Sigmoid colon (tissue), 7 donors: ENCODE data around the gene GPR68. TPM values are rescaled to one million over a fixed set of nuclear protein-coding genes. Genes with fewer than 3 reads are reported as not detected.

Source experiments
- DNase-seq: peaks from one replicate; pipeline ENCODE4 v3.0.0-alpha.2; 2019
- H3K27ac ChIP-seq, 4 donors: fragments of 200-600 bp; sonication (generic); one replicate each; pipeline ENCODE4 v1.5.1; 2016 to 2019; ENCODE audit warnings: mild to moderate bottlenecking in 1 of 4
- H3K27me3 ChIP-seq, 3 donors: fragments of 200-600 bp; sonication (generic); one replicate each; pipeline ENCODE4 v1.5.1; 2019; ENCODE audit warnings: mild to moderate bottlenecking in 1 of 3
- H3K36me3 ChIP-seq, 4 donors: fragments of 200-600 bp; sonication (generic); one replicate each; pipeline ENCODE4 v1.5.1; 2016 to 2019
- H3K4me1 ChIP-seq, 4 donors: fragments of 200-600 bp; sonication (generic); one replicate each; pipeline ENCODE4 v1.5.1; 2017 to 2019
- H3K4me3 ChIP-seq, 4 donors: fragments of 200-600 bp; sonication (generic); one replicate each; pipeline ENCODE4 v1.5.1; 2017 to 2019; ENCODE audit warnings: mild to moderate bottlenecking in 2 of 4, moderate library complexity in 1 of 4
- H3K9me3 ChIP-seq, 4 donors: fragments of 200-600 bp in 3 of 4; sonication (generic) in 3 of 4; one replicate each; pipeline versions ENCODE4 v1.5.1 to v1.6.1; 2013 to 2019
- EP300 ChIP-seq, 4 donors: sonication (generic); formaldehyde crosslinking; IDR thresholded peaks; one replicate each; pipeline ENCODE4 v1.6.1; 2017; ENCODE audit warnings: antibody characterized with exemption in 4 of 4
- POLR2A ChIP-seq, 2 donors: fragments of 450-650 bp; IDR thresholded peaks; one replicate each; pipeline ENCODE4 v1.6.1; 2016; ENCODE audit warnings: antibody characterized with exemption in 2 of 2, mild to moderate bottlenecking in 2 of 2, moderate library complexity in 2 of 2
- POLR2AphosphoS5 ChIP-seq, 4 donors: sonication (generic); formaldehyde crosslinking; IDR thresholded peaks; one replicate each; pipeline ENCODE4 v1.6.1; 2017; ENCODE audit warnings: antibody characterized with exemption in 4 of 4
- WGBS, 2 donors: extraction: QIAGEN DNeasy Blood & Tissue Kit; methylation state at CpG; one replicate each; pipeline ENCODE4 v1.1.7; 2013; 5-methylcytosine and 5-hydroxymethylcytosine counted together
- intact Hi-C: fragments of 100-400 bp; cut with DNase I; formaldehyde crosslinking; loops from one replicate; pipeline ENCODE4 v1.15.1; 2023
- polyA plus RNA-seq, 3 donors: library from polyadenylated mRNA; stranded (reverse); fragments of 200-250 nt; gene quantifications; one replicate each; pipeline ENCODE4 v1.2.3, GENCODE V29; 2013
- total RNA-seq, 4 donors: library from RNA; depleted of rRNA; stranded (reverse); fragments of >200 nt; gene quantifications; one replicate each; pipeline ENCODE4 v1.1.0, GENCODE V29; 2016
- TF ChIP-seq, protein P1 (sequence below), 4 experiments: fragments of 450-650 bp in 3 of 4; fragments of 200-600 bp in 1 of 4; IDR thresholded peaks; one replicate each; pipeline ENCODE4 v1.5.1; 2016 to 2019; ENCODE audit warnings: antibody characterized with exemption in 4 of 4, mild to moderate bottlenecking in 3 of 4, moderate library complexity in 2 of 4
- donor health status: healthy with polysubstance abuse.
- donor health status: Bipolar disorder and iron deficiency.
- donor health status: healthy.

Gene GPR68
- total and polyA plus RNA-seq, 7 donors, result 0.46 to 1.7 (median 1.2) TPM; not detected in 1

- no peak for DNase-seq
- H3K27me3 ChIP-seq, result no peaks in the 10 kb centered on the region
- TF ChIP-seq, protein P1, sequence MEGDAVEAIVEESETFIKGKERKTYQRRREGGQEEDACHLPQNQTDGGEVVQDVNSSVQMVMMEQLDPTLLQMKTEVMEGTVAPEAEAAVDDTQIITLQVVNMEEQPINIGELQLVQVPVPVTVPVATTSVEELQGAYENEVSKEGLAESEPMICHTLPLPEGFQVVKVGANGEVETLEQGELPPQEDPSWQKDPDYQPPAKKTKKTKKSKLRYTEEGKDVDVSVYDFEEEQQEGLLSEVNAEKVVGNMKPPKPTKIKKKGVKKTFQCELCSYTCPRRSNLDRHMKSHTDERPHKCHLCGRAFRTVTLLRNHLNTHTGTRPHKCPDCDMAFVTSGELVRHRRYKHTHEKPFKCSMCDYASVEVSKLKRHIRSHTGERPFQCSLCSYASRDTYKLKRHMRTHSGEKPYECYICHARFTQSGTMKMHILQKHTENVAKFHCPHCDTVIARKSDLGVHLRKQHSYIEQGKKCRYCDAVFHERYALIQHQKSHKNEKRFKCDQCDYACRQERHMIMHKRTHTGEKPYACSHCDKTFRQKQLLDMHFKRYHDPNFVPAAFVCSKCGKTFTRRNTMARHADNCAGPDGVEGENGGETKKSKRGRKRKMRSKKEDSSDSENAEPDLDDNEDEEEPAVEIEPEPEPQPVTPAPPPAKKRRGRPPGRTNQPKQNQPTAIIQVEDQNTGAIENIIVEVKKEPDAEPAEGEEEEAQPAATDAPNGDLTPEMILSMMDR (IDR thresholded peaks at IDR 0.05), result no peak
- no peak for TF ChIP-seq EP300 (IDR thresholded peaks at IDR 0.05)
- no peak for TF ChIP-seq POLR2AphosphoS5 (IDR thresholded peaks at IDR 0.05)
- TF ChIP-seq POLR2A (IDR thresholded peaks at IDR 0.05), result no peak
- H3K9me3 ChIP-seq, result no peaks in the 10 kb centered on the region
- no peaks in the 10 kb centered on the region for H3K4me1 ChIP-seq
- H3K36me3 ChIP-seq, result peaks cover 13 to 85% (median 39%) of the 10 kb centered on the region in 4 donors
- H3K27ac ChIP-seq, result no peak overlapping the region
- WGBS, 2 donors, result 90 to 93% methylated on average over 10 of the region's 10 CpGs
- no peak overlapping the region for H3K4me3 ChIP-seq
- intact Hi-C loops, result no loop called here
Measured at GRCh38 chr14:91195881-91196280, 48.6 kb downstream of the GPR68 start.

GRCh38 chr14:91193069-91193468 lies 51.4 kb downstream of the GPR68 start:
- no peak overlapping the region for H3K4me3 ChIP-seq
- H3K27ac ChIP-seq, result no peak overlapping the region
- no peaks in the 10 kb centered on the region for H3K27me3 ChIP-seq
- no peak for DNase-seq
- TF ChIP-seq POLR2AphosphoS5 (IDR thresholded peaks at IDR 0.05), result no peak
- TF ChIP-seq, protein P1 (IDR thresholded peaks at IDR 0.05), result no peak
- no peak for TF ChIP-seq POLR2A (IDR thresholded peaks at IDR 0.05)
- no peak for TF ChIP-seq EP300 (IDR thresholded peaks at IDR 0.05)
- peaks cover 18 to 85% (median 43%) of the 10 kb centered on the region in 4 donors for H3K36me3 ChIP-seq
- H3K4me1 ChIP-seq, result no peaks in the 10 kb centered on the region
- intact Hi-C loops, result no loop called here
- no peaks in the 10 kb centered on the region for H3K9me3 ChIP-seq
- 88 to 91% methylated on average over 12 of the region's 12 CpGs for WGBS, 2 donors

- Histone ChIP-seq H3K27me3 (no peaks in the 10 kb centered on the region), H3K36me3 (peaks cover 17 to 85% (median 49%) of the 10 kb centered on the region in 4 donors), H3K4me1 (no peaks in the 10 kb centered on the region), H3K4me3 (no peak overlapping the region), H3K9me3 (no peaks in the 10 kb centered on the region), H3K27ac (no peak overlapping the region)
- no peak for DNase-seq
- WGBS, 2 donors, result 96% methylated on average over 9 of the region's 9 CpGs
- TF ChIP-seq EP300 (IDR thresholded peaks at IDR 0.05) (no peak), POLR2AphosphoS5 (IDR thresholded peaks at IDR 0.05) (no peak)
- intact Hi-C loops, result no loop called here
Measured at GRCh38 chr14:91190853-91191252, 53.7 kb downstream of the GPR68 start.

- intact Hi-C loops, result no loop called here
- no peak for TF ChIP-seq EP300 (IDR thresholded peaks at IDR 0.05)
- TF ChIP-seq POLR2A (IDR thresholded peaks at IDR 0.05), result no peak
- TF ChIP-seq, protein P1 (IDR thresholded peaks at IDR 0.05), result no peak
- no peak for TF ChIP-seq POLR2AphosphoS5 (IDR thresholded peaks at IDR 0.05)
- Histone ChIP-seq H3K4me1 (no peaks in the 10 kb centered on the region), H3K36me3 (peaks cover 17 to 94% (median 52%) of the 10 kb centered on the region in 4 donors), H3K27me3 (no peaks in the 10 kb centered on the region), H3K9me3 (no peaks in the 10 kb centered on the region), H3K27ac (no peak overlapping the region), H3K4me3 (no peak overlapping the region)
- 94 to 96% methylated on average over 13 of the region's 13 CpGs for WGBS, 2 donors
- DNase-seq, result no peak
Measured at GRCh38 chr14:91187271-91187670, 57.2 kb downstream of the GPR68 start.

DNA sequence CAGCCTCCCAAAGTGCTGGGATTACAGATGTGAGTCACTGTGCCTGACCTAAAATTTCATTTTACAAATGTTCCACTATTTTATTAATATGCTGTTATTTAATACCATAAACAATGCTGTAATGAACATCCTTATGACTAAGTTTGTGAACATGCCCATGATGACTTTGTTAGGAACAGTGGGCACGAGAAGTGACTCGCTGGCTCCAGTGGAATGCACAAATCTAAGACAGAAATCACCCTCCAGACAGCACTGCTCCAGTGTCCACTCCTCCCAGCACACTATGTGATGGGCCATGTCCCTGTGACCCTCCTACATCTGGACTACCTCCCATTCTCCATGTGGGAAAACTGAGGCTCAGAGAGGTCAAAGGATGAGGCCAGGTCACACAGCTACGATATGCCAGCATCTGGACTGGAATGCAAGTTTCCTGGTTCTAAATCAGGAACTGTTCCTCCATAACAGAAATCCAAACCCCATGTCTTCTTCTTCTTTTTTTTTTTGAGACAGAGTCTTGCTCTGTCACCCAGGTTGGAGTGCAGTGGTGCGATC lies 57.9 kb downstream of the GPR68 start:
- H3K36me3 ChIP-seq, result peaks cover 17 to 94% (median 52%) of the 10 kb centered on the region in 4 donors
- 95 to 96% methylated on average over 4 of the region's 4 CpGs for WGBS, 2 donors
- no peaks in the 10 kb centered on the region for H3K9me3 ChIP-seq
- no peak for DNase-seq
- H3K4me1 ChIP-seq, result no peaks in the 10 kb centered on the region
- no peak overlapping the region for H3K4me3 ChIP-seq
- no peak overlapping the region for H3K27ac ChIP-seq
- no peaks in the 10 kb centered on the region for H3K27me3 ChIP-seq
- TF ChIP-seq, protein P1 (IDR thresholded peaks at IDR 0.05), result no peak
- TF ChIP-seq POLR2A (IDR thresholded peaks at IDR 0.05) (no peak), EP300 (IDR thresholded peaks at IDR 0.05) (no peak), POLR2AphosphoS5 (IDR thresholded peaks at IDR 0.05) (no peak)
- intact Hi-C loops, result no loop called here
